ENCODE results near the gene HOXC9. TPM values are rescaled to one million over a fixed set of nuclear protein-coding genes. Genes with fewer than 3 reads are reported as not detected.

HOXC9 gene
- total and polyA plus RNA-seq, 11 donors: not detected

GRCh38 chr12:54012631-54013409, 12.9 kb downstream of the HOXC9 start:
- DNase-seq (no peak), ATAC-seq (no peak)
- H3K27ac ChIP-seq: no peak overlapping the region
- WGBS, 4 donors: 15 to 23% (median 18%) methylated on average over 6 of the region's 6 CpGs
- H3K9me3 ChIP-seq: no peaks in the 10 kb centered on the region
- H3K4me3 ChIP-seq: no peak overlapping the region
- TF ChIP-seq CTCF (IDR thresholded peaks at IDR 0.05): no peak
- TF ChIP-seq POLR2A (IDR thresholded peaks at IDR 0.05): no peak
- no peaks in the 10 kb centered on the region for H3K36me3 ChIP-seq
- peaks cover 75 to 98% (median 94%) of the 10 kb centered on the region in 9 donors for H3K27me3 ChIP-seq
- intact Hi-C loops (cut with DNase I): no loop called here
- peaks cover 0 to 31% (median 16%) of the 10 kb centered on the region in 12 donors for H3K4me1 ChIP-seq

- Histone ChIP-seq H3K36me3 (no peaks in the 10 kb centered on the region), H3K27ac (no peak overlapping the region), H3K4me3 (peak overlapping the region in 1 of 12 donors; percentile 25), H3K9me3 (no peaks in the 10 kb centered on the region), H3K4me1 (peaks cover 0 to 40% (median 18%) of the 10 kb centered on the region in 12 donors), H3K27me3 (peaks cover 65 to 99% (median 91%) of the 10 kb centered on the region in 9 donors)
- WGBS, 4 donors: 4 to 14% (median 6%) methylated on average over 34 to 36 of the region's 36 CpGs
- intact Hi-C loops (cut with DNase I): no loop called here
- DNase-seq (no peak), ATAC-seq (no peak)
- TF ChIP-seq CTCF (IDR thresholded peaks at IDR 0.05): no peak
- no peak for TF ChIP-seq POLR2A (IDR thresholded peaks at IDR 0.05)
Measured at GRCh38 chr12:54014377-54015017, 14.5 kb downstream of the HOXC9 start.

- TF ChIP-seq CTCF (IDR thresholded peaks at IDR 0.05): no peak
- no peak for TF ChIP-seq POLR2A (IDR thresholded peaks at IDR 0.05)
- Histone ChIP-seq H3K27ac (no peak overlapping the region), H3K4me3 (no peak overlapping the region), H3K4me1 (peaks cover 0 to 46% (median 22%) of the 10 kb centered on the region in 12 donors), H3K36me3 (no peaks in the 10 kb centered on the region), H3K9me3 (no peaks in the 10 kb centered on the region), H3K27me3 (peaks cover 59 to 97% (median 90%) of the 10 kb centered on the region in 9 donors)
- DNase-seq (no peak), ATAC-seq (no peak)
- WGBS, 4 donors: 9 to 18% (median 13%) methylated on average over 23 of the region's 23 CpGs
- intact Hi-C loops (cut with DNase I): no loop called here
Measured at GRCh38 chr12:54015018-54015931, 15.3 kb downstream of the HOXC9 start.
